ENCODE results near the gene SYNPO2.

Gene SYNPO2

GRCh38 chr4:118931786-118932185, 43.1 kb downstream of the SYNPO2 start:
- TF ChIP-seq CTCF (IDR thresholded peaks at IDR 0.05; ENCODE audit: low read depth, low read length), result no peak
- H3K4me3 ChIP-seq (ENCODE audit: low read depth, low read length), result no peak overlapping the region

- no peak overlapping the region for H3K4me3 ChIP-seq (ENCODE audit: low read depth, low read length)
- no peak for TF ChIP-seq CTCF (IDR thresholded peaks at IDR 0.05; ENCODE audit: low read depth, low read length)
These were observed 47.2 kb downstream of the SYNPO2 start for GRCh38 chr4:118935819-118936218.

GRCh38 chr4:118936406-118936805, 47.8 kb downstream of the SYNPO2 start:
- H3K4me3 ChIP-seq (ENCODE audit: low read depth, low read length), result no peak overlapping the region
- no peak for TF ChIP-seq CTCF (IDR thresholded peaks at IDR 0.05; ENCODE audit: low read depth, low read length)

GRCh38 chr4:118939169-118939783, 50.6 kb downstream of the SYNPO2 start:
- TF ChIP-seq CTCF (IDR thresholded peaks at IDR 0.05; ENCODE audit: low read depth, low read length), result no peak
- H3K4me3 ChIP-seq (ENCODE audit: low read depth, low read length), result no peak overlapping the region

- H3K4me3 ChIP-seq (ENCODE audit: low read depth, low read length), result no peak overlapping the region
- TF ChIP-seq CTCF (IDR thresholded peaks at IDR 0.05; ENCODE audit: low read depth, low read length), result no peak
These were observed 52.5 kb downstream of the SYNPO2 start for GRCh38 chr4:118941149-118941548.

GRCh38 chr4:118941799-118942198, 53.1 kb downstream of the SYNPO2 start:
- no peak for TF ChIP-seq CTCF (IDR thresholded peaks at IDR 0.05; ENCODE audit: low read depth, low read length)

GRCh38 chr4:118942465-118942864, 53.8 kb downstream of the SYNPO2 start:
- no peak for TF ChIP-seq CTCF (IDR thresholded peaks at IDR 0.05; ENCODE audit: low read depth, low read length)
- no peak overlapping the region for H3K4me3 ChIP-seq (ENCODE audit: low read depth, low read length)

More at GRCh38 chr4:118941799-118942198, 53.1 kb downstream of the SYNPO2 start:
- H3K4me3 ChIP-seq (ENCODE audit: low read depth, low read length), result no peak overlapping the region
